Astrocyte of the spinal cord (primary cell): ENCODE data around the gene COL6A2.
"Not testable (repeated sequence)": the region's sequence is repeated elsewhere in the genome, so short reads cannot be mapped to it uniquely, and the experiment has no call there.

ENCODE experiments used
- DNase-seq: peaks from one replicate; pipeline ENCODE4 v3.0.0; 2011; ENCODE audit warnings: low read depth, low spot score
- H3K4me3 ChIP-seq: 2 replicates; pipeline ENCODE4 v1.5.1; 2011; ENCODE audit warnings: low read depth, mild to moderate bottlenecking, low read length, moderate library complexity
- CTCF ChIP-seq: IDR thresholded peaks from 2 replicates; pipeline ENCODE4 v1.5.1; 2012; ENCODE audit warnings: low read depth, mild to moderate bottlenecking, low read length, inconsistent platforms
- in situ Hi-C: cut with HindIII; loops from 2 replicates; pipeline ENCODE4 v1.10.0; 2017; ENCODE audit warnings: low sequenced_read_pairs

Gene COL6A2

GRCh38 chr21:46142582-46143473, 44.9 kb downstream of the COL6A2 start:
- H3K4me3 ChIP-seq: no peak overlapping the region
- in situ Hi-C loops: no loop called here
- no peak for TF ChIP-seq CTCF
- DNase-seq: no peak

GRCh38 chr21:46144464-46145070, 46.7 kb downstream of the COL6A2 start:
- H3K4me3 ChIP-seq: no peak overlapping the region
- in situ Hi-C loops: no loop called here
- no peak for DNase-seq
- TF ChIP-seq CTCF: no peak

- no peak for TF ChIP-seq CTCF
Observed at GRCh38 chr21:46145159-46145839, 47.4 kb downstream of the COL6A2 start.

GRCh38 chr21:46145840-46146691, 48.2 kb downstream of the COL6A2 start:
- DNase-seq: no peak

More at GRCh38 chr21:46145159-46145839, 47.4 kb downstream of the COL6A2 start:
- no peak overlapping the region for H3K4me3 ChIP-seq
- in situ Hi-C loops: no loop called here
- DNase-seq: no peak

GRCh38 chr21:46146856-46147255, 48.9 kb downstream of the COL6A2 start:
- no peak overlapping the region for H3K4me3 ChIP-seq
- DNase-seq: no peak
- no peak for TF ChIP-seq CTCF
- in situ Hi-C loops: no loop called here

More at GRCh38 chr21:46145840-46146691, 48.2 kb downstream of the COL6A2 start:
- TF ChIP-seq CTCF: no peak
- no peak overlapping the region for H3K4me3 ChIP-seq
- in situ Hi-C loops: no loop called here

GRCh38 chr21:46147429-46147828, 49.5 kb downstream of the COL6A2 start:
- H3K4me3 ChIP-seq, in situ Hi-C loops: not testable (repeated sequence)
- peak; percentile 38 for DNase-seq
- TF ChIP-seq CTCF: peak; percentile 77
